Endodermal cell (in vitro differentiated cells): ENCODE data around the gene SCRN3. TPM values are rescaled to one million over a fixed set of nuclear protein-coding genes. Genes with fewer than 3 reads are reported as not detected.

ENCODE experiments used
- DNase-seq: peaks from one replicate; pipeline ENCODE4 v3.0.0-alpha.2; 2017
- H3K27ac ChIP-seq: 2 replicates; pipeline ENCODE4 v1.5.1; 2013; ENCODE audit warnings: mild to moderate bottlenecking, low read depth, low read length, moderate library complexity
- H3K27me3 ChIP-seq: 2 replicates; pipeline ENCODE4 v1.6.1; 2013; ENCODE audit warnings: mild to moderate bottlenecking, low read length, moderate library complexity; ENCODE audit not compliant: insufficient read depth, control insufficient read depth, poor library complexity, severe bottlenecking
- H3K36me3 ChIP-seq: 2 replicates; pipeline ENCODE4 v1.7.0; 2013; ENCODE audit warnings: mild to moderate bottlenecking, low read length, moderate library complexity; ENCODE audit not compliant: control insufficient read depth, insufficient read depth
- H3K4me1 ChIP-seq: one replicate; pipeline ENCODE4 v1.7.0; 2013; ENCODE audit warnings: low read length; ENCODE audit not compliant: control insufficient read depth, insufficient read depth
- H3K4me3 ChIP-seq: 2 replicates; pipeline ENCODE4 v1.5.1; 2013; ENCODE audit warnings: mild to moderate bottlenecking, low read length, moderate library complexity
- H3K9ac ChIP-seq: 2 replicates; pipeline ENCODE4 v1.6.1; 2013; ENCODE audit warnings: mild to moderate bottlenecking, low read length, moderate library complexity; ENCODE audit not compliant: poor library complexity, severe bottlenecking; ENCODE audit errors: extremely low read depth
- H3K9me3 ChIP-seq: 2 replicates; pipeline ENCODE4 v1.6.1; 2013; ENCODE audit warnings: mild to moderate bottlenecking, low read length, moderate library complexity; ENCODE audit not compliant: control insufficient read depth
- H3K27ac Mint-ChIP-seq: 2 replicates; pipeline ENCODE4 v1.8.0; 2020; ENCODE audit warnings: mixed read lengths
- H3K27me3 Mint-ChIP-seq: 2 replicates; pipeline ENCODE4 v1.8.0; 2021; ENCODE audit warnings: mild to moderate bottlenecking, mixed read lengths; ENCODE audit not compliant: insufficient read depth
- H3K36me3 Mint-ChIP-seq: 2 replicates; pipeline ENCODE4 v1.8.0; 2020; ENCODE audit warnings: low read depth, mixed read lengths
- H3K4me1 Mint-ChIP-seq: 2 replicates; pipeline ENCODE4 v1.8.0; 2020; ENCODE audit warnings: mixed read lengths
- H3K4me3 Mint-ChIP-seq: 2 replicates; pipeline ENCODE4 v1.8.0; 2020; ENCODE audit warnings: mild to moderate bottlenecking, moderate library complexity, mixed read lengths
- H3K9me3 Mint-ChIP-seq: 2 replicates; pipeline ENCODE4 v1.8.0; 2020; ENCODE audit warnings: mild to moderate bottlenecking, mixed read lengths
- WGBS, 2 experiments: methylation state at CpG; one replicate each; pipeline versions ENCODE4 v1.1.5 to v1.1.7; 2013; ENCODE audit warnings: missing lambda C conversion rate in 2 of 2, mixed read lengths in 1 of 2; ENCODE audit not compliant: insufficient coverage in 1 of 2, insufficient read length in 1 of 2; 5-methylcytosine and 5-hydroxymethylcytosine counted together
- total RNA-seq, 2 donors: library from RNA; stranded (reverse); fragmentation: NEBNext Ultra II Directional in 1 of 2; extraction: Animal tissue kit (Norgen Biotek cat#: 25700) in 1 of 2; gene quantifications; 2 replicates in 1 of 2; 3 replicates in 1 of 2; pipeline ENCODE4 v1.2.1, GENCODE V29; 2021
- TF ChIP-seq, protein P1 (sequence below): fragments of 200-600 bp; sonication (generic); conservative IDR thresholded peaks from 2 replicates; pipeline ENCODE4 v1.5.0; 2021; ENCODE audit warnings: antibody characterized with exemption, mild to moderate bottlenecking

Gene SCRN3
- total RNA-seq, 2 donors from 2014 or later = 11.4 to 13.6 TPM

DNA sequence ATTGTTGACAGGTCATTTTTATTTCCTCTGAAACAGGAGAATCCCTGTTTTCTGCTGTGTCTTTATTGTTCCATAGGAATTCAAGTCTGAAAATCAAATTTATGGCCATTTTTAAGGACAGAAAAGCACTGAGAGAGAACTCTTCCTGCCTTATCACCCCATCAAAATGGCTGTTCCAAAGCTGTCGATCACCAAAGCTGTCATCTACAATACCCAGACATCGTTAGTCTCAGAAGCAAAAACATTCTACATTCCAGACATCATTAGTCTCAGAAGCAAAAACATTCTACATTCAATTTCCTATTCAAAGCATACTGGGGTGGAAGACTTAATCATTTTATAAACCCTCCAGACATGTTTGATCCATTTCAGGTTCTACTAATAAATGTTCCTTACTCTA, 44.4 kb downstream of the SCRN3 start:
- no peak overlapping the region for H3K4me3 ChIP-seq
- 89 to 100% methylated on average over 2 of the region's 2 CpGs for WGBS, 2 experiments
- DNase-seq = no peak
- H3K27me3 ChIP-seq = no peaks in the 10 kb centered on the region
- peaks cover 6% of the 10 kb centered on the region for H3K4me1 Mint-ChIP-seq
- no peaks in the 10 kb centered on the region for H3K36me3 ChIP-seq
- H3K9me3 Mint-ChIP-seq = no peaks in the 10 kb centered on the region
- peaks cover 5% of the 10 kb centered on the region for H3K36me3 Mint-ChIP-seq
- H3K9me3 ChIP-seq = no peaks in the 10 kb centered on the region
- no peaks in the 10 kb centered on the region for H3K27me3 Mint-ChIP-seq
- no peak overlapping the region for H3K27ac ChIP-seq
- TF ChIP-seq, protein P1, sequence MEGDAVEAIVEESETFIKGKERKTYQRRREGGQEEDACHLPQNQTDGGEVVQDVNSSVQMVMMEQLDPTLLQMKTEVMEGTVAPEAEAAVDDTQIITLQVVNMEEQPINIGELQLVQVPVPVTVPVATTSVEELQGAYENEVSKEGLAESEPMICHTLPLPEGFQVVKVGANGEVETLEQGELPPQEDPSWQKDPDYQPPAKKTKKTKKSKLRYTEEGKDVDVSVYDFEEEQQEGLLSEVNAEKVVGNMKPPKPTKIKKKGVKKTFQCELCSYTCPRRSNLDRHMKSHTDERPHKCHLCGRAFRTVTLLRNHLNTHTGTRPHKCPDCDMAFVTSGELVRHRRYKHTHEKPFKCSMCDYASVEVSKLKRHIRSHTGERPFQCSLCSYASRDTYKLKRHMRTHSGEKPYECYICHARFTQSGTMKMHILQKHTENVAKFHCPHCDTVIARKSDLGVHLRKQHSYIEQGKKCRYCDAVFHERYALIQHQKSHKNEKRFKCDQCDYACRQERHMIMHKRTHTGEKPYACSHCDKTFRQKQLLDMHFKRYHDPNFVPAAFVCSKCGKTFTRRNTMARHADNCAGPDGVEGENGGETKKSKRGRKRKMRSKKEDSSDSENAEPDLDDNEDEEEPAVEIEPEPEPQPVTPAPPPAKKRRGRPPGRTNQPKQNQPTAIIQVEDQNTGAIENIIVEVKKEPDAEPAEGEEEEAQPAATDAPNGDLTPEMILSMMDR = no peak
- no peak overlapping the region for H3K27ac Mint-ChIP-seq
- H3K4me1 ChIP-seq = no peaks in the 10 kb centered on the region
- no peak overlapping the region for H3K4me3 Mint-ChIP-seq
- no peak overlapping the region for H3K9ac ChIP-seq

DNA sequence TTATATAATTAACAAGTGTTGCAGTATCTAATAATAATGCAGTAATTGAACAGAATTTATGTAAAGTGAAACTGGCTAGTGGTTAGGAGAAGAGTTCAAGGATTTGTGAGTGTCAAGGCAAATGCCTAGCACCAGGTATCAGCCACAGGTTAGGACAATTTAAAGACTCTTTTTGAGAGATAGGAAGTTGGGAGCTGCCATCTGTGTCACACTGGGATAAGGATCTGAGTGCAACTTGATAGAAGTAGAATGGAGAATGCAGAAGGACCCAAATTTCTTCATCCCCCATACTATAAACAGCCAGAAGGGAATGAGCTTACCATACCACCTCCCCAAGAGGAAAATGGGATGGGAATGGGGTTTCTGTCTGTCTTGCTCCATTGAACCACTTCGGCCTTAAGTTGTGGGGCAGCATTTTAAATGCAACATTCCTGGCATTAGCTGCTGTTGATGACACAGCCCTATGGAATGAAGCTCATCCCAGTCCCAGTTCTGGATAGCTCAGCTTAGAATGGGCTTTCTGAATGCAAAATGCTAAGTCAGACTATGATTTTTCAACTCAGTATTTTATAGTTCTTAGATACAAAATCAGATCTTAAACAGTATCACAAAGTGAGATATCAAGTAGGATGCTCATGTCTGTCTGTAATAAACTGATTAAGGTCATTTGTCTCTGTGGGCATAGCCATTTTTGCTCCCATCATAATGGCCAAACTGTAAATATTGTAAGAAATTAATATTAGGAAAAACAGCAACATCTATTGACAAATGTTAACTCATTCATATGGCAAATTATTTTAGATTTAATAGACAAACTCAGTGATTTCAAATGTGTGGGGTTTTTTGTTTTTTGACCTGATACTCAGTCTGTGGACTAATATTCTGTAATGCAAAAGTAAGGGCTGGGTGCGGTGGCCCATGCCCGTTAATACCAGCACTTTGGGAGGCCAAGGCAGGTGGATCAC, 47.3 kb downstream of the SCRN3 start:
- no peaks in the 10 kb centered on the region for H3K9me3 Mint-ChIP-seq
- H3K27me3 ChIP-seq = no peaks in the 10 kb centered on the region
- no peak overlapping the region for H3K4me3 ChIP-seq
- peak; percentile 48 for DNase-seq
- no peaks in the 10 kb centered on the region for H3K27me3 Mint-ChIP-seq
- 81 to 85% methylated on average over 3 of the region's 3 CpGs for WGBS, 2 experiments
- H3K27ac ChIP-seq = no peak overlapping the region
- H3K36me3 Mint-ChIP-seq = no peaks in the 10 kb centered on the region
- H3K9me3 ChIP-seq = no peaks in the 10 kb centered on the region
- TF ChIP-seq, protein P1 = no peak
- peak overlapping the region; percentile 17 for H3K27ac Mint-ChIP-seq
- peaks cover 9% of the 10 kb centered on the region for H3K4me1 Mint-ChIP-seq
- no peak overlapping the region for H3K9ac ChIP-seq
- no peak overlapping the region for H3K4me3 Mint-ChIP-seq
- no peaks in the 10 kb centered on the region for H3K36me3 ChIP-seq
- H3K4me1 ChIP-seq = no peaks in the 10 kb centered on the region

DNA sequence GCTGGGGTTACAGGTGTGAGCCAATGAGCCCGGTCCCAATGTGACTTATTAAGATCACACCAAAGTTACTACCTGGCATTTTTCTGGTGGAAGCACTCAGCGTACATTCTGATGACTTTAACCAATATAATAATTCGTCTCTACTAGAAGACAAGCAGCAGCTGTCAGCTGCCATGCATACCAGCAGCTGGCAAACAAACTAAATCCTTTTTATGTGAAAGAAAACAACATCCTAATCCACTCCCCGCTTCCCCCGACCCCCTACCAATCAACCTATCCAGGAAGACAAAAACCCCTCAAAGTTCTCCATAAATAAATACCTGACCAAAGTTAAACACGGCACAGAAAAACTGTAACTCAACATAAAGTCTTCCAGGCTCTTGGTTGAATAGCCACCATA, 49.2 kb downstream of the SCRN3 start:
- Histone ChIP-seq H3K9ac (no peak overlapping the region), H3K4me3 (no peak overlapping the region), H3K27me3 (no peaks in the 10 kb centered on the region), H3K9me3 (no peaks in the 10 kb centered on the region), H3K36me3 (no peaks in the 10 kb centered on the region), H3K27ac (no peak overlapping the region), H3K4me1 (no peaks in the 10 kb centered on the region)
- Mint-ChIP-seq H3K36me3 (no peaks in the 10 kb centered on the region), H3K4me3 (no peak overlapping the region), H3K27me3 (no peaks in the 10 kb centered on the region), H3K9me3 (no peaks in the 10 kb centered on the region), H3K4me1 (peaks cover 9% of the 10 kb centered on the region), H3K27ac (no peak overlapping the region)
- TF ChIP-seq, protein P1 = no peak
- WGBS, 2 experiments = 75 to 88% methylated on average over 3 to 6 of the region's 6 CpGs
- DNase-seq = no peak
